Measurements from ENCODE around the gene TSPAN2.

TSPAN2 gene

GRCh38 chr1:115013792-115014191 lies 75.5 kb downstream of the TSPAN2 start:
- Histone ChIP-seq H3K27ac (ENCODE audit: low read depth, low read length) (no peak overlapping the region), H3K27me3 (ENCODE audit: low read length) (no peaks in the 10 kb centered on the region), H3K9me3 (ENCODE audit: insufficient read depth, low read length) (no peaks in the 10 kb centered on the region), H3K9ac (ENCODE audit: low read length) (no peak overlapping the region), H3F3A (ENCODE audit: insufficient read depth) (no peaks in the 10 kb centered on the region), H3K79me2 (ENCODE audit: insufficient read depth, low read length) (no peaks in the 10 kb centered on the region), H3K4me3 (ENCODE audit: insufficient read depth, low read length, poor library complexity, severe bottlenecking) (no peak overlapping the region), H3K9me2 (replicated peaks; ENCODE audit: insufficient read depth, low read length) (no peaks in the 10 kb centered on the region), H2AFZ (ENCODE audit: low read depth, low read length, severe bottlenecking) (no peak overlapping the region), H3K4me2 (ENCODE audit: low read depth, low read length, poor library complexity, severe bottlenecking) (no peak overlapping the region), H3K36me3 (ENCODE audit: low read length) (no peaks in the 10 kb centered on the region), H4K20me1 (ENCODE audit: low read depth, low read length) (no peaks in the 10 kb centered on the region)
- no peak for TF ChIP-seq EZH2phosphoT487 (conservative IDR thresholded peaks at IDR 0.05; ENCODE audit: low read length)

GRCh38 chr1:115012434-115012833 lies 76.9 kb downstream of the TSPAN2 start:
- no peak overlapping the region for H3K4me2 ChIP-seq (ENCODE audit: low read depth, low read length, poor library complexity, severe bottlenecking)
- H2AFZ ChIP-seq (ENCODE audit: low read depth, low read length, severe bottlenecking): no peak overlapping the region
- no peaks in the 10 kb centered on the region for H3K9me2 ChIP-seq (replicated peaks; ENCODE audit: insufficient read depth, low read length)
- no peaks in the 10 kb centered on the region for H4K20me1 ChIP-seq (ENCODE audit: low read depth, low read length)
- no peaks in the 10 kb centered on the region for H3K36me3 ChIP-seq (ENCODE audit: low read length)
- H3K79me2 ChIP-seq (ENCODE audit: insufficient read depth, low read length): no peaks in the 10 kb centered on the region
- H3K27ac ChIP-seq (ENCODE audit: low read depth, low read length): no peak overlapping the region
- TF ChIP-seq EZH2phosphoT487 (conservative IDR thresholded peaks at IDR 0.05; ENCODE audit: low read length): no peak
- TF ChIP-seq CTCF (IDR thresholded peaks at IDR 0.05; ENCODE audit: insufficient read depth, low read length, poor library complexity, severe bottlenecking): no peak
- no peak overlapping the region for H3K4me3 ChIP-seq (ENCODE audit: insufficient read depth, low read length, poor library complexity, severe bottlenecking)
- no peak overlapping the region for H3K9ac ChIP-seq (ENCODE audit: low read length)
- H3F3A ChIP-seq (ENCODE audit: insufficient read depth): no peaks in the 10 kb centered on the region
- no peaks in the 10 kb centered on the region for H3K9me3 ChIP-seq (ENCODE audit: insufficient read depth, low read length)
- no peaks in the 10 kb centered on the region for H3K27me3 ChIP-seq (ENCODE audit: low read length)

DNA sequence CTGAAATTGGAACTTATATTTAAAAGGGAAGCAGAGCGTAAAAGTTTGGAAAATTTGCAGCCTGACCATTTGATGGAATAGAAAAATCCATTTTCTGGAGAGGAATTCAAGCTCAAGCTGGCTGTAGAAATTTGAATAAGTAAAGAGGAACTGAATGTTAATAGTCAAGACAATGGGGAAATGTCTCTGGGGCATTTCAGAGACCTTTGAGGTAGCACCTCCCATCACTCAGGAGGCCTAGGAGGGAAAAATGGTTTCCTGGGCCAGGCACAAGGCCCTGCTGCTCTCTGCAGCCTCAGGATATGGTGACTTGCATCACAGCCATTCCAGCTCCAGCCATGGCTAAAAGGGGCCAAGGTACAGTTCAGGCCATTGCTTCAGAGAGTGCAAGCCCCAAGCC lies 77.3 kb downstream of the TSPAN2 start:
- H3F3A ChIP-seq (ENCODE audit: insufficient read depth): no peaks in the 10 kb centered on the region
- no peak overlapping the region for H3K4me2 ChIP-seq (ENCODE audit: low read depth, low read length, poor library complexity, severe bottlenecking)
- no peak overlapping the region for H3K27ac ChIP-seq (ENCODE audit: low read depth, low read length)
- no peaks in the 10 kb centered on the region for H4K20me1 ChIP-seq (ENCODE audit: low read depth, low read length)
- H3K79me2 ChIP-seq (ENCODE audit: insufficient read depth, low read length): no peaks in the 10 kb centered on the region
- H3K9me3 ChIP-seq (ENCODE audit: insufficient read depth, low read length): no peaks in the 10 kb centered on the region
- H2AFZ ChIP-seq (ENCODE audit: low read depth, low read length, severe bottlenecking): no peak overlapping the region
- H3K36me3 ChIP-seq (ENCODE audit: low read length): no peaks in the 10 kb centered on the region
- no peaks in the 10 kb centered on the region for H3K9me2 ChIP-seq (replicated peaks; ENCODE audit: insufficient read depth, low read length)
- no peak overlapping the region for H3K9ac ChIP-seq (ENCODE audit: low read length)
- TF ChIP-seq EZH2phosphoT487 (conservative IDR thresholded peaks at IDR 0.05; ENCODE audit: low read length) (no peak), CTCF (IDR thresholded peaks at IDR 0.05; ENCODE audit: insufficient read depth, low read length, poor library complexity, severe bottlenecking) (no peak)
- no peak overlapping the region for H3K4me3 ChIP-seq (ENCODE audit: insufficient read depth, low read length, poor library complexity, severe bottlenecking)
- no peaks in the 10 kb centered on the region for H3K27me3 ChIP-seq (ENCODE audit: low read length)

GRCh38 chr1:115006191-115006590 lies 83.1 kb downstream of the TSPAN2 start:
- H3K9me3 ChIP-seq (ENCODE audit: insufficient read depth, low read length): no peaks in the 10 kb centered on the region
- H3K36me3 ChIP-seq (ENCODE audit: low read length): no peaks in the 10 kb centered on the region
- no peaks in the 10 kb centered on the region for H3K79me2 ChIP-seq (ENCODE audit: insufficient read depth, low read length)
- no peaks in the 10 kb centered on the region for H3K27me3 ChIP-seq (ENCODE audit: low read length)
- no peaks in the 10 kb centered on the region for H3F3A ChIP-seq (ENCODE audit: insufficient read depth)
- H3K4me2 ChIP-seq (ENCODE audit: low read depth, low read length, poor library complexity, severe bottlenecking): no peak overlapping the region
- H4K20me1 ChIP-seq (ENCODE audit: low read depth, low read length): no peaks in the 10 kb centered on the region
- TF ChIP-seq CTCF (IDR thresholded peaks at IDR 0.05; ENCODE audit: insufficient read depth, low read length, poor library complexity, severe bottlenecking): no peak
- TF ChIP-seq EZH2phosphoT487 (conservative IDR thresholded peaks at IDR 0.05; ENCODE audit: low read length): no peak
- H2AFZ ChIP-seq (ENCODE audit: low read depth, low read length, severe bottlenecking): no peak overlapping the region
- H3K27ac ChIP-seq (ENCODE audit: low read depth, low read length): no peak overlapping the region
- H3K9ac ChIP-seq (ENCODE audit: low read length): no peak overlapping the region
- H3K9me2 ChIP-seq (replicated peaks; ENCODE audit: insufficient read depth, low read length): no peaks in the 10 kb centered on the region
- H3K4me3 ChIP-seq (ENCODE audit: insufficient read depth, low read length, poor library complexity, severe bottlenecking): no peak overlapping the region

All from SU-DHL-6 (cell line).